Stomach smooth muscle (tissue), 2 donors: ENCODE data around the gene C19orf53.

Experiments used
- H3K27ac ChIP-seq: one replicate; pipeline ENCODE4 v1.7.0; 2013; ENCODE audit warnings: mild to moderate bottlenecking, low read length, inconsistent platforms
- H3K27me3 ChIP-seq, 2 donors: one replicate each; pipeline ENCODE4 v1.7.0; 2013; ENCODE audit warnings: low read length in 2 of 2; ENCODE audit not compliant: insufficient read depth in 2 of 2, control insufficient read depth in 1 of 2
- H3K36me3 ChIP-seq, 2 donors: one replicate each; pipeline ENCODE4 v1.7.0; 2013; ENCODE audit warnings: low read length in 2 of 2; ENCODE audit not compliant: control insufficient read depth in 2 of 2, insufficient read depth in 2 of 2
- H3K4me1 ChIP-seq: one replicate; pipeline ENCODE4 v1.7.0; 2013; ENCODE audit warnings: low read length; ENCODE audit not compliant: control insufficient read depth, insufficient read depth
- H3K4me3 ChIP-seq, 2 donors: one replicate each; pipeline ENCODE4 v1.7.0; 2013; ENCODE audit warnings: low read length in 2 of 2
- H3K9ac ChIP-seq, 2 donors: one replicate each; pipeline ENCODE4 v1.7.0; 2013; ENCODE audit warnings: low read length in 2 of 2, mild to moderate bottlenecking in 1 of 2
- H3K9me3 ChIP-seq, 2 donors: one replicate each; pipeline ENCODE4 v1.7.0; 2013; ENCODE audit warnings: low read length in 2 of 2; ENCODE audit not compliant: control insufficient read depth in 2 of 2
- donor health status: healthy.
- donor health status: Pancreatic carcinoma.

The C19orf53 gene

GRCh38 chr19:13774217-13775191 is at the start of gene C19orf53:
C19orf53 (plus strand) TSS chr19:13774456; CDS start chr19:13774478, 22 bp downstream.
- Histone ChIP-seq H3K27ac (peak within 1 kb of the TSS; percentile 75), H3K4me1 (peaks cover 16% of the 10 kb centered on the region), H3K4me3 (peak within 1 kb of the TSS; percentile 84 to 91), H3K9ac (peak within 1 kb of the TSS; percentile 86 to 87), H3K9me3 (no peaks in the 10 kb centered on the region), H3K27me3 (no peaks in the 10 kb centered on the region), H3K36me3 (peaks cover 26 to 29% of the 10 kb centered on the region in 2 donors)

- H3K27ac ChIP-seq = no peak overlapping the region
- peaks cover 5% of the 10 kb centered on the region for H3K4me1 ChIP-seq
- no peaks in the 10 kb centered on the region for H3K9me3 ChIP-seq
- H3K4me3 ChIP-seq = no peak overlapping the region
- no peaks in the 10 kb centered on the region for H3K27me3 ChIP-seq
- no peak overlapping the region for H3K9ac ChIP-seq
- no peaks in the 10 kb centered on the region for H3K36me3 ChIP-seq
Measured at GRCh38 chr19:13726323-13726722, 47.9 kb upstream of the C19orf53 start.

- H3K27me3 ChIP-seq = no peaks in the 10 kb centered on the region
- H3K9ac ChIP-seq = no peak overlapping the region
- H3K4me3 ChIP-seq = no peak overlapping the region
- H3K27ac ChIP-seq = no peak overlapping the region
- H3K4me1 ChIP-seq = peaks cover 11% of the 10 kb centered on the region
- H3K9me3 ChIP-seq = no peaks in the 10 kb centered on the region
- no peaks in the 10 kb centered on the region for H3K36me3 ChIP-seq
Measured at GRCh38 chr19:13727798-13728197, 46.5 kb upstream of the C19orf53 start.

- Histone ChIP-seq H3K4me1 (peaks cover 11% of the 10 kb centered on the region), H3K9ac (no peak overlapping the region), H3K27me3 (no peaks in the 10 kb centered on the region), H3K27ac (no peak overlapping the region), H3K4me3 (no peak overlapping the region), H3K9me3 (no peaks in the 10 kb centered on the region), H3K36me3 (no peaks in the 10 kb centered on the region)
Measured at GRCh38 chr19:13729859-13730258, 44.4 kb upstream of the C19orf53 start.

GRCh38 chr19:13731147-13731964 is 42.9 kb upstream of the C19orf53 start:
- no peaks in the 10 kb centered on the region for H3K27me3 ChIP-seq
- H3K9me3 ChIP-seq = no peaks in the 10 kb centered on the region
- peak overlapping the region; percentile 77 for H3K27ac ChIP-seq
- peaks cover 11% of the 10 kb centered on the region for H3K4me1 ChIP-seq
- no peaks in the 10 kb centered on the region for H3K36me3 ChIP-seq
- H3K4me3 ChIP-seq = peak overlapping the region; percentile 86 to 96
- H3K9ac ChIP-seq = peak overlapping the region; percentile 98 to 99

- H3K4me3 ChIP-seq = peak overlapping the region; percentile 86 to 96
- H3K36me3 ChIP-seq = no peaks in the 10 kb centered on the region
- no peak overlapping the region for H3K27ac ChIP-seq
- peaks cover 11% of the 10 kb centered on the region for H3K4me1 ChIP-seq
- H3K9me3 ChIP-seq = no peaks in the 10 kb centered on the region
- peak overlapping the region; percentile 98 to 99 for H3K9ac ChIP-seq
- no peaks in the 10 kb centered on the region for H3K27me3 ChIP-seq
Measured at GRCh38 chr19:13732337-13732736, 41.9 kb upstream of the C19orf53 start.

GRCh38 chr19:13734751-13735150 is 39.5 kb upstream of the C19orf53 start:
- Histone ChIP-seq H3K27ac (no peak overlapping the region), H3K9ac (no peak overlapping the region), H3K27me3 (no peaks in the 10 kb centered on the region), H3K4me3 (no peak overlapping the region), H3K9me3 (no peaks in the 10 kb centered on the region), H3K36me3 (no peaks in the 10 kb centered on the region), H3K4me1 (peaks cover 11% of the 10 kb centered on the region)

- Histone ChIP-seq H3K27me3 (no peaks in the 10 kb centered on the region), H3K4me3 (no peak overlapping the region), H3K9ac (no peak overlapping the region), H3K9me3 (no peaks in the 10 kb centered on the region), H3K4me1 (no peaks in the 10 kb centered on the region), H3K36me3 (no peaks in the 10 kb centered on the region), H3K27ac (no peak overlapping the region)
Measured at GRCh38 chr19:13738073-13738472, 36.2 kb upstream of the C19orf53 start.

GRCh38 chr19:13741893-13742292 is 32.4 kb upstream of the C19orf53 start:
- Histone ChIP-seq H3K4me1 (no peaks in the 10 kb centered on the region), H3K9me3 (no peaks in the 10 kb centered on the region)

GRCh38 chr19:13742756-13743155 is 31.5 kb upstream of the C19orf53 start:
- no peak overlapping the region for H3K27ac ChIP-seq
- H3K36me3 ChIP-seq = no peaks in the 10 kb centered on the region
- no peaks in the 10 kb centered on the region for H3K9me3 ChIP-seq
- no peak overlapping the region for H3K4me3 ChIP-seq
- H3K27me3 ChIP-seq = no peaks in the 10 kb centered on the region
- no peak overlapping the region for H3K9ac ChIP-seq
- no peaks in the 10 kb centered on the region for H3K4me1 ChIP-seq

More at GRCh38 chr19:13741893-13742292, 32.4 kb upstream of the C19orf53 start:
- Histone ChIP-seq H3K36me3 (no peaks in the 10 kb centered on the region), H3K27me3 (no peaks in the 10 kb centered on the region), H3K27ac (no peak overlapping the region), H3K9ac (no peak overlapping the region), H3K4me3 (no peak overlapping the region)
